ENCODE measurements around the gene STING1.
"Not testable (repeated sequence)": the region's sequence is repeated elsewhere in the genome, so short reads cannot be mapped to it uniquely, and the experiment has no call there.

STING1 gene

DNA sequence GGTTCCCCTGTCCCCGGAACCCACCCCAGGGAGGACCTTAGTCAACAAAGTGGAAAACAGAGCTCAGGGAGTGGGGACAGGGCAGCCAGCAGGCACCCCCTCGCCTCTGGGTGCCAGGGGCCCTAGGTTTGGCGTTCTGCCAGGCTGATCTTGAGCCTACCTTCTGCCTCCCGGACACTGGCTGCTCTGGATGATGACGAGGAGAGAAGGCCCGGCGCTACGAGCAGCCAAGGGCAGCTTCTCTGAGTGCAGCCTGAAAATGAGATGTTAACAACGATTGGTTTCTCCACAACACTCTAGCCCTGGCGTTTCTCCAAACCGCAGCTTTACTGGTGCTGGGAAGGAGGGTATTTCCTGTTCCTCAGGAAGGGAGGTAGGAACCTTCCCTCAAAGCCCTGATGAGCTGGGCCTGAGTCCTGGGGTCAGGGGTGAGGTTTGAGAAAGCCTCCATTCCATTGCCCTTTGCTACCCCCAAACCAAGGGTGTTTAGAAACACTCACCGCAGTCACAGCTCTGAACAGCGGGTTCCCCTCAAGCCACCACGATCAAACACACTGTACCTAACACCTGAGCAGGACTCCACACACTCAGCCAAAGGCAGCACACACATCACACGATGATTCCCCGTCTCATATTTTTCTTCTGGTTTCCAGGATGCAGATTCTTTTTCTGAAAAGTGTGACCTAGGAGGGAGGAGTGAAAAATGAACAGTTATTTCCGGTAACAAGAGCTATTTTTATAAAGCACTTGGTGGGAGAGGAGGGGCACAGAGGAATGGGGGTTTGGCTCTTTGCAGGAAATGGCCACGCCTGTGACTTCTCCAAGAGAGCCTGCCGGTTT, at the start of gene STING1:
TSS of gene STING1 (minus strand) at position 709 of the 840 bp plus-strand sequence. CDS start 1,054 bp downstream, outside the sequence.
- peak in 24 of 56 donors; percentile 5 to 66 (median 27) for DNase-seq

GRCh38 chr5:139531772-139532169, 49.2 kb upstream of the STING1 start:
- no peak for DNase-seq

- not testable (repeated sequence) for DNase-seq
These were observed 47.5 kb upstream of the STING1 start for GRCh38 chr5:139530079-139530478.

DNA sequence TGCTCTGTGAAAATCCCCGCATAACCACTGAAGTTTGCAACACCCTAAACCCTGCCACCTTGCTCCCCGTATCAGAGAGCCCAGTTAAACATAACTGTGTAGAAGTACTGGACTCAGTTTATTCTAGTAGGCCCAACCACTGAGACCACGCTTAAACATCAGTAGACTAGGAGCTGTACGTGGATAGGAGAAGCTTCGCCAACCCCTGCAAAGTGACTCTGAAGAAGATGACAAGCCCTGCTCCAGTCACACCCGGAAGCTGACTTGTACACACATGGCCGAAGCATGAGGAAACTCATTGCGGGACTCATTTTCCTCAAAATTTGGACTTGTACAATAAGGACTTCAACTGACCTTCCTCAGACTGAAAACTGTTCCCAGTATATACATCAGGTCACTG, 46.1 kb upstream of the STING1 start:
- not testable (repeated sequence) for DNase-seq

DNA sequence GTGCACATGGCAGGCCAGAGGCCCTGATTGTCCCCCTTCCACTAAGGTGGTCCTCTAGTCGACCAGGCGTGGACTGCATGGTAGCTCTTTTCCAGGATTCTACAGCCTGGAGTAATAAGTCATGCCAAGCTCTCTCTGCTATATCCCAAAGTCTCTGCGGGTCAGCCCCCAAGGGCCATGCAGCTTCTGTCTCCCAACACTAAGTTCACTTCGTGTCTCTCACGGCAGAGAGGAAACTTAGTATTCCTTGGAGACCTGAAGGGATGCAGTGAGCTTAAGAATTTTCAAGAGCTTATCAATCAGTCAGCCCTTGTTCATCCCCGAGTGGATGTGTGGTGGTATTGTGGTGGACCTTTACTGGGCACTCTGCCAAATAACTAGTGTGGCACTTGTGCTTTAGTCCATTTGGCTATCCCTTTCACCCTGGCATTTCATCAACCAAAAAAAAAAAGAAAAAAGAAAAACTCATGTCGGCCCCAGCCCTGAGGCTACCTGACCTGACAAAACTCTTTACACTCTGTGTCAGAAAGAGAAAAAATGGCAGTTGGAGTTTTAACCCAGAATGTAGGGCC, 45.4 kb upstream of the STING1 start:
- not testable (repeated sequence) for DNase-seq

DNA sequence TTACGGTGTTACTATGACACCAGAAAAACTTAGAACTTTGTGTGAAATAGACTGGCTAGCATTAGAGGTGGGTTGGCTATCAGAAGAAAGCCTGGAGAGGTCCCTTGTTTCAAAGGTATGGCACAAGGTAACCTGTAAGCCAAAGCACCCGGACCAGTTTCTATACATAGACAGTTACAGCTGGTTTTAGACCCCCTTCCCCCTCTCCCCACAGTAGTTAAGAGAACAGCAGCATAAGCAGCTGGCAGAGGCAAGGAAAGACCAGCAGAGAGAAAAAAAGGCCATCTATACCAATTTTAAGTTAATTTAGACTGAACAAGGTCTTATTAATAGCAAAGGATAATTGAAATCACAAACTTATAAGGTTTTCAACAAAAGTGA, 44.5 kb upstream of the STING1 start:
- not testable (repeated sequence) for DNase-seq

DNA sequence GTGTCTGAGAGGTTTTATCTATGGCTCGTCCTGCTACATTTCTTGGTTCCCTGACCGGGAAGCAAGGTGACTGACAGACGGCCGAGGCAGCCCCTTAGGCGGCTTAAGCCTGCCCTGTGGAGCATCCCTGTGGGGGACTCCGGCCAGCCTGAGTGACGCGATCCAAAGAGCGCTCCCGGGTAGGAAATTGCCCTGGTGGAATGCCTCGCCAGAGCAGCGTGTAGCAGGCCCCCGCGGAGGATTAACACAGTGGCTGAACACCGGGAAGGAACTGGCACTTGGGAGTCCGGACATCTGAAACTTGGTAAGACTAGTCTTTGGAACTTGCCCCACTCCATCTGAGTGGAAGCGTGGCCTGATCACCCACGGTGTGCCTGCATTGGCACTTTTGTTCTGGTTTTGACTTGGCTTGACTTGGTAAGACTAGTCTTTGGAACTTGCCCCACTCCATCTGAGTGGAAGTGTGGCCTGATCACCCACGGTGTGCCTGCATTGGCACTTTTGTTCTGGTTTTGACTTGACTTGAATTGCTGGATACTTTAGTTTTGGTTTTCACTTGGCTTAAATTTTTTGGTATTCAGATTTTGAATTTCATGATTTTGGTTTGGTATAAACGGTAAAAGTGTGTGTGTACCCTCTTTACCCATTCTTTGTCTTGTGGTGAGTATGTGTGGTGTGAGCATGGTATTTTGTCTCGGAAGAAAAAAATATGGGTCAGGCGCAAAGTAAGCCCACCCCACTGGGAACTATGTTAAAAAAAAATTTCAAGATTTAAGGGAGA, 43.9 kb upstream of the STING1 start:
- peak in 2 of 56 donors; percentile 7 to 12 for DNase-seq

DNA sequence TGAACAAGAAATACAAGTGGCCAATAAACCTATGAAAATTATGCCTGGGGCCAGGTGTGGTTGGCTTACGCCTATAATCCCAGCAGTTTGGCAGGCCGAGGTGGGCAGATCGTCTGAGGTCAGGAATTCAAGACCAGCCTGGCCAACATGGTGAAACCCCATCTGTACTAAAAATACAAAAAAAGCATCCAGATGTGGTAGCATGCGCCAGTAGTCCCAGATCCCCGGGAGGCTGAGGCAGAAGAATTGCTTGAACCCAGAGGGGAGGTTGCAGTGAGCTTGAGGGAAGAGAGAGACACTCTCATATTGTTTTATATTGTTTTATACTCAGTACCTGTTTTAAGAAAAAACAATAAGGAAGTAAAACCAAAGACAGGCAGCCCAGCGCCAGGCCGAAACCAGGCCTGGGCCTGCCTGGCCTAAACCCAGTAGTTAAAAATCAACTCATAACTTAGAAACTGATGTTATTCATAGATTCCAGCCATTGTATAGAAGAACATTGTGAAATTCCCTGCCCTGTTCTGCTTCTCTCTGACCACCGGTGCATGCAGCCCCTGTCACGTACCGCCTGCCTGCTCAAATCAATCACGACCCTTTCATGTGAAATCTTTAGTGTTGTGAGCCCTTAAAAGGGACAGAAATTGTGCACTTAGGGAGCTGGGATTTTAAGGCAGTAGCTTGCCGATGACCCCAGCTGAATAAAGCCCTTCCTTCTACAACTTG, 43.2 kb upstream of the STING1 start:
- DNase-seq, result not testable (repeated sequence)

- no peak for DNase-seq
These were observed 42.5 kb upstream of the STING1 start for GRCh38 chr5:139524940-139525585.

- DNase-seq, result no peak
These were observed 41.9 kb upstream of the STING1 start for GRCh38 chr5:139524446-139524845.

- no peak for DNase-seq
These were observed 41.3 kb upstream of the STING1 start for GRCh38 chr5:139523635-139524445.

DNA sequence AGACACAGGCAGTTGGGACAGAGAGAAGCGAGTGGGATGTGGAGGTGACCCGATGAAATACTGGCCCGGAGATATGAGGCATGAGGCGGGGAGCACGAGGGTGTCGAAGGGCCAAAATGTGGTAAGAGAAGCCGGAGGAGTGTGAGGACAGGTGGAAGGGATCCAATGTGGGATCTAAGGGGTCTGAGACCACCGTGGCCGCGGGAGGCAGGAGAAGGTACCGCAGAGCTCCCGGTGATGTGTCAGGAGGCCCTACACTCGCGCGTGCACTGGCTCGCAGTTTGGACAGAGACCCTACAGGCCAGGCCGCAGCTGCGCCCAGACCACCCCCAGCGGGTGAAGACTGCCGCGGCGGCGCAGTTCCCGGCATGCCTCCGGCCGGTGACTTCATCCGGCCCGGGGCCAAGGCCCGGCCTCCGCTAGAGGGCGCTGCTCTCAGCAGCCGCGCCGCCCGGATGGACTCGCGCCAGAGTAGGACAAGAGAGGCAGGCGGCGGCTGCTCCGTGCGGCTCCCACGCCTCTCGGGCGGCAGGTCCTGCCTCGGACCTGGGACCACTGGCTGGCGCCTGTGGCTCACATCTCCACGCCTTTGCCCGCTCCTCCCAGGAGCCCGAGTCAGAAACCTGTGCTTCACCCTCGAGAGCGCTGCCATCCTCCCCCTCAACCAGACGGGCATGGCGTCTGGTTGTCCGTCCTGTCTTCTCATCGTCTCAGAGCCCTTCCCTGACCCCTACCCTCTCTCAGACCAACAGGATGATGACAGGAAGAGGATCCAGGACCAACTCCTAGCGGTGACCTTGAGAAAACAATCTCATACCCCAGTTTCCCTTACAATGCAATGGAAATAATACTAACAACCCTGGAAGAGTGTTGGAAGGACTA, 35.4 kb upstream of the STING1 start:
- DNase-seq, result peak in 54 of 56 donors; percentile 33 to 94 (median 84)

GRCh38 chr5:139514486-139514856, 31.9 kb upstream of the STING1 start:
- DNase-seq, result no peak

GRCh38 chr5:139513852-139514485, 31.4 kb upstream of the STING1 start:
- DNase-seq, result peak in 32 of 56 donors; percentile 10 to 70 (median 38)

- DNase-seq, result peak in 50 of 56 donors; percentile 2 to 81 (median 36)
These were observed 30.9 kb upstream of the STING1 start for GRCh38 chr5:139513434-139513833.

DNA sequence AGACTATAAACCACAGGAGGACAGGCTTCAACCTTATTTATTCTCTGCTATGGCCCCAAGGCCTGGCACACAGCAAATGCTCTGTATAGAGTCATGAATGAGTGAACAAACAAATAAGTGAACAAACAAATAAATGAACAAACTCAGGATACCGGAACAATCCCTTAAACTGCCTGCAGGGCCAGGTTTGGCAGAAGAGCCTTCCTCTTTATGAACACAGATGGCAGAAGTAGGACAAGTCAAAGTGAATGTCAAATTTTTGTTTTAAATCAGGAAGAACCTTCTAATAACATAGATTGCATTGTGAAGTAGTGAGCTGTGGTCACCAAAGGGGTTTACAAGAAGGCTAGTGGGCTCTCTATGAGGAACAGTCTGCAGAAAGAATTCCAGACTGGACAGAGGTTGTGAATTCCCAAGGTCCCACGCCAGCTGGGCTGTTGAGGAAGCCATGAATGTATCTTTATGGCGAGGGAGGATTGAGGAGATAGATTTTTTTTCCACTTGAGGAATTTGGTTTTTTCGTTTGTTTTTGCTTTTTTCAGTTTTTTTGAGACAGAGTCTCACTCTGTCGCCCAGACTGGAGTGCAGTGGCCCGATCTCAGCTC, 30.3 kb upstream of the STING1 start:
- DNase-seq, result no peak

DNA sequence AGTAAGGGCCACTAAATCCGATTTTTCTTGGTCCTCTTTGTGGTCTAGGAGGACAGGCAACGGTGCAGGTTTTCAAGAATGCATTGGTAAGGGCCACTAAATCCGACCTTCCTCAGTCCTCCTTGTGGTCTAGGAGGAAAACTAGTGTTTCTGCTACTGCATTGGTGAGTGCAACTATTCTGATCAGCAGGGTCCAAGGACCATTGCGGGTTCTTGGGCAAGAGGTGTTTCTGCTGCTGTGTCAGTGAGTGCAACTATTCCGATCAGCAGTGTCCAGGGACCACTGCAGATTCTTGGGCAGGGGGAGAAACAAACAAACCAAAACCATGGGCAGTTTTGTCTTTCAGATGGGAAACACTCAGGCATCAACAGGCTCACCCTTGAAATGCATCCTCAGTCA, 22.2 kb upstream of the STING1 start:
- not testable (repeated sequence) for DNase-seq

DNA sequence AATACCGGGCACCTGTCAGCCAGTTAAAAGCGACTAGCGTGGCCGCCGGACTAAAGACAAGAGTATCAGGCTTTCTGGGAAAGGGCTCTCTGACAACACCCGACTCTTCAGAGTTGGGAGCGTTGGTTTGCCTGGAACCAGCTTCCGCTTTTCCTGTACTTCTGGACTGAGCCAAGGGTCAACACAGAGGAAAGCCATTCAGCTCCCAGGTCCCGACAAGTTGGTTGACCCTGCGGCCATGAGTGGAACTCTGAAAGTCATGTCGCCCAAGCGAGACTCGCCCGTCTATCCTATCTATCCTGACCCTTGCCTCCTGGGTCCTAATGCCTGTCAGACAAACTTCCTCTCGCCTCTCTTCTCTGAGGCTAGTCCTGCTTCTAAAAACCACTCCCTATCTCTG, 21.3 kb upstream of the STING1 start:
- DNase-seq, result peak in 2 of 56 donors; percentile 11 to 15

Data from nucleus accumbens (tissue), 56 donors.